ENCODE measurements around the gene ARHGEF16.

Gene ARHGEF16

DNA sequence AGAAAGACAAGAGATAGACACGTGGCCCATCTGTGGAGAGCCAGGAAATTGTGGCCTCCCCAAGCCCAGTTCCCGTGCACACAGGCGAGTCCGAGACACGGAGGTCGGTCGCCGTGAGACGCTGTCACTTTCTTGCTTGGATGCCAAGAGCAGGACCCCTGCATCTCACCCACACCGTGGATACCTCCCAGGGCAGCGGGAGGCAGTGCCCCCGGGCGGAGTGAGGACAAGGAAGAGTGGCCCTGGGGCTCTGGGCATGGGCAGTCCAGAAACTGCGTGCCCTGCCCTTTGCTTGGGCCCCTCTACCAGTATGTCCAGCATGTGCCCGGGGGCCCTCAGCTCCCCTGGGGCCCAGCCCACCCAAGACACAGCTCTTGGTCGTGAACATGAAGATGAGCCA, 24.7 kb upstream of the ARHGEF16 start:
- no peak for DNase-seq
- no peaks in the 10 kb centered on the region for H3K27me3 ChIP-seq (ENCODE audit: insufficient read depth, low read depth, severe bottlenecking)
- TF ChIP-seq, protein P1, sequence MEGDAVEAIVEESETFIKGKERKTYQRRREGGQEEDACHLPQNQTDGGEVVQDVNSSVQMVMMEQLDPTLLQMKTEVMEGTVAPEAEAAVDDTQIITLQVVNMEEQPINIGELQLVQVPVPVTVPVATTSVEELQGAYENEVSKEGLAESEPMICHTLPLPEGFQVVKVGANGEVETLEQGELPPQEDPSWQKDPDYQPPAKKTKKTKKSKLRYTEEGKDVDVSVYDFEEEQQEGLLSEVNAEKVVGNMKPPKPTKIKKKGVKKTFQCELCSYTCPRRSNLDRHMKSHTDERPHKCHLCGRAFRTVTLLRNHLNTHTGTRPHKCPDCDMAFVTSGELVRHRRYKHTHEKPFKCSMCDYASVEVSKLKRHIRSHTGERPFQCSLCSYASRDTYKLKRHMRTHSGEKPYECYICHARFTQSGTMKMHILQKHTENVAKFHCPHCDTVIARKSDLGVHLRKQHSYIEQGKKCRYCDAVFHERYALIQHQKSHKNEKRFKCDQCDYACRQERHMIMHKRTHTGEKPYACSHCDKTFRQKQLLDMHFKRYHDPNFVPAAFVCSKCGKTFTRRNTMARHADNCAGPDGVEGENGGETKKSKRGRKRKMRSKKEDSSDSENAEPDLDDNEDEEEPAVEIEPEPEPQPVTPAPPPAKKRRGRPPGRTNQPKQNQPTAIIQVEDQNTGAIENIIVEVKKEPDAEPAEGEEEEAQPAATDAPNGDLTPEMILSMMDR (IDR thresholded peaks at IDR 0.05; ENCODE audit: low read depth, low read length), result no peak
- H3K4me3 ChIP-seq (ENCODE audit: low read depth, low read length), result no peak overlapping the region
- H3K9me3 ChIP-seq (ENCODE audit: severe bottlenecking), result no peaks in the 10 kb centered on the region
- no peaks in the 10 kb centered on the region for H3K36me3 ChIP-seq
- no peak overlapping the region for H3K27ac ChIP-seq

DNA sequence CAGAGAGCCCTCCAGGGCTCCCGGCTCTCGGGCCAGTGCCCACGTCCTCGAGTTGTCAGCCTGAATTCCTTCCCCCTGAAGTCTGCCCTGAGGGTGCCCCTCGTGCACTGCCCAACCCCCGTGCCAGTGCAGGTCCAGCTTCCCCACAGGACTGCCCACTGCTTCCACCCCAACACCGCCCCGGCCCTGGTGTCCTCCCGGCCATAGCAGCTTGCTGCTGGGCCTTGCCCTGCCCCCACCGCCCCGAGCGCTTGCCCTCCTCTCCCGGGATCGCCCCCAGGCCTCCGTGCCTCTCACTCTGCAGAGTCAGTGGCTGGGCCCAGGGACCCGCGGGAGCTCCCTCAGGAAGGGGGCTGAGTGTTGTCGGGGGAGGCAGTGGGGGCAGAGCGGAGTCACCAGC, 24.1 kb upstream of the ARHGEF16 start:
- no peaks in the 10 kb centered on the region for H3K9me3 ChIP-seq (ENCODE audit: severe bottlenecking)
- H3K36me3 ChIP-seq, result no peaks in the 10 kb centered on the region
- DNase-seq, result no peak
- no peak overlapping the region for H3K4me3 ChIP-seq (ENCODE audit: low read depth, low read length)
- TF ChIP-seq, protein P1 (IDR thresholded peaks at IDR 0.05; ENCODE audit: low read depth, low read length), result no peak
- no peaks in the 10 kb centered on the region for H3K27me3 ChIP-seq (ENCODE audit: insufficient read depth, low read depth, severe bottlenecking)
- H3K27ac ChIP-seq, result no peak overlapping the region

GRCh38 chr1:3430820-3431219, 23.6 kb upstream of the ARHGEF16 start:
- Histone ChIP-seq H3K9me3 (ENCODE audit: severe bottlenecking) (no peaks in the 10 kb centered on the region), H3K27ac (no peak overlapping the region), H3K27me3 (ENCODE audit: insufficient read depth, low read depth, severe bottlenecking) (no peaks in the 10 kb centered on the region), H3K36me3 (no peaks in the 10 kb centered on the region), H3K4me3 (ENCODE audit: low read depth, low read length) (no peak overlapping the region)
- DNase-seq, result no peak
- TF ChIP-seq, protein P1 (IDR thresholded peaks at IDR 0.05; ENCODE audit: low read depth, low read length), result no peak

DNA sequence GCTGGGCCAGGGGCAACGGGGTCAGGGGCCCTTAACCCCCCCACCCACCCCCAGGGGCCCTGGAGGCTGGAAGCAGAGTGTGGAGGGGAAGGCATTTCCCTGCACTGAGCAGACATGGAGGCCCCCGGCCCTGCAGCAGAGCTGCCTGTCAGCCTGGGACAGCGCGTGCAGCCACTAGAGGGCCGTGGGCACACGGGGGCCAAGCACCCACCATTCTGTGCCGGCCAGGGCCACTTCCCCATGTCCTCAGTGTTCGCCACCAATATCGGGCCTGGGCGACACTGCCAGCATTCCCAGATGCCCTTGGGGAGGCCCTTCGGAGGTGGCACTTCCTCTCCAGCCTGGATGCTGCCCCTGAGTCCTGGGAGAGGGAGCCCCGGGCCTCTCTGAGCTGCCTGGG, 23.2 kb upstream of the ARHGEF16 start:
- H3K27ac ChIP-seq, result no peak overlapping the region; the same call in 1 of the 2 replicates
- no peaks in the 10 kb centered on the region for H3K27me3 ChIP-seq (ENCODE audit: insufficient read depth, low read depth, severe bottlenecking)
- TF ChIP-seq, protein P1 (IDR thresholded peaks at IDR 0.05; ENCODE audit: low read depth, low read length), result peak; percentile 88
- H3K9me3 ChIP-seq (ENCODE audit: severe bottlenecking), result no peaks in the 10 kb centered on the region
- H3K4me3 ChIP-seq (ENCODE audit: low read depth, low read length), result no peak overlapping the region
- DNase-seq, result peak; percentile 65
- no peaks in the 10 kb centered on the region for H3K36me3 ChIP-seq

GRCh38 chr1:3431686-3432085, 22.8 kb upstream of the ARHGEF16 start:
- no peak for DNase-seq
- Histone ChIP-seq H3K36me3 (no peaks in the 10 kb centered on the region), H3K27me3 (ENCODE audit: insufficient read depth, low read depth, severe bottlenecking) (no peaks in the 10 kb centered on the region), H3K9me3 (ENCODE audit: severe bottlenecking) (no peaks in the 10 kb centered on the region), H3K4me3 (ENCODE audit: low read depth, low read length) (no peak overlapping the region), H3K27ac (peak overlapping the region; percentile 53; the same call in 1 of the 2 replicates)
- TF ChIP-seq, protein P1 (IDR thresholded peaks at IDR 0.05; ENCODE audit: low read depth, low read length), result no peak

DNA sequence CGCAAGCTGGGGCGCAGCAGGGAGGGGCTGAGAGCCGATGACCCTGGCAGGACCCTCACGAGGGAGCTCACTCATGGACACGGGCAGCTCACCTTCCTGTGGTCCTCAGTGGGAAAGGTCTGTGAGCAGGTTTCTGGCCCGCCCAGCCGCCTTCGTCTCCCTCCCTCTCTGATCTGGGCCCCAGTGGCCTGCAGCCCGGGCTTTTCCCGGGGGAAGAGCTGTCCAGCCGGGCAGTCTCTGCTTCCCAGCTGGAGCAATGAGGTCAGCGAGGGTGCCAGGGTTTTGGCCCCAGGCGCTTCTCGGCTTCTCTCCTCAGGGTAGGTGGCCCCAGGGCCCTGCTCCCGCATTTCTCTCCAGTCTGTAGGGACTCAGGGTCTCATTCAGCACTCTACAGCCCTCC, 22.2 kb upstream of the ARHGEF16 start:
- no peaks in the 10 kb centered on the region for H3K36me3 ChIP-seq
- DNase-seq, result no peak
- no peaks in the 10 kb centered on the region for H3K27me3 ChIP-seq (ENCODE audit: insufficient read depth, low read depth, severe bottlenecking)
- no peaks in the 10 kb centered on the region for H3K9me3 ChIP-seq (ENCODE audit: severe bottlenecking)
- no peak overlapping the region for H3K4me3 ChIP-seq (ENCODE audit: low read depth, low read length)
- TF ChIP-seq, protein P1 (IDR thresholded peaks at IDR 0.05; ENCODE audit: low read depth, low read length), result no peak
- H3K27ac ChIP-seq, result peak overlapping the region; percentile 53
